ENCODE results near the gene SPNS3.

- no peak for TF ChIP-seq CTCF (tag by site-specific recombination; IDR thresholded peaks at IDR 0.05)
- no peak for TF ChIP-seq ATF2 (tag by site-specific recombination; IDR thresholded peaks at IDR 0.05; ENCODE audit: low read depth)
- no peak for TF ChIP-seq ZBTB20 (tag by site-specific recombination; IDR thresholded peaks at IDR 0.05)
- no peak for TF ChIP-seq HOXC10 (CRISPR knock-in tag; IDR thresholded peaks at IDR 0.05)
- TF ChIP-seq ZNF707 (tag by site-specific recombination; IDR thresholded peaks at IDR 0.05), result no peak
- no peak for TF ChIP-seq ZNF530 (tag by site-specific recombination; IDR thresholded peaks at IDR 0.05; ENCODE audit: low read depth)
- no peak for TF ChIP-seq ZBTB1 (tag by site-specific recombination; IDR thresholded peaks at IDR 0.05)
- TF ChIP-seq ZNF423 (tag by site-specific recombination; IDR thresholded peaks at IDR 0.05), result no peak
- no peak for TF ChIP-seq ZNF561 (tag by site-specific recombination; IDR thresholded peaks at IDR 0.05; ENCODE audit: borderline replicate concordance)
- TF ChIP-seq ZBTB48 (tag by site-specific recombination; IDR thresholded peaks at IDR 0.05), result no peak
- no peak for TF ChIP-seq REPIN1 (tag by site-specific recombination; IDR thresholded peaks at IDR 0.05; ENCODE audit: low read depth)
- no peak for TF ChIP-seq ZNF623 (tag by site-specific recombination; IDR thresholded peaks at IDR 0.05)
Observed at GRCh38 chr17:4497101-4497824, 63.5 kb downstream of the SPNS3 start.

Measured in HEK293 (cell line).